ENCODE results near the gene CHN2.

DNA sequence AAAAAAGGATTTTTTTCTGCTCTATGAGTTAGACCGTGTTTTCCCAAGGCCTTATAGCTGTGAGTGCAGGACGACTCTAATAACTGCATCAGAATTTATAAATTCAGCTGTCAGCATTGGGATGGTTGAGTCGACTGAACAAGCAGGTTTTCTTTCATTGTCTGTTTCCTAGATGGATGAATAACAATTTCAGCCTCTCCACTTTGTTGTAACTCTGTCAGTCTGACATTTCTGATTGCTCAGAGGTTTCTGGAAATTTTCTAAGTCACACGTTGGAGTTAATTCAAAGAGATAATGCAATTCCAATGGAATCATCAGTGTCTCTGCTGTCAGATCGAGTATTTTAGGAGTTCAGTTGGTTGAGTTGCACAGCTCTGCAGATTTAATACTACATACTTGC lies 159.2 kb downstream of the CHN2 start:
- no peak for TF ChIP-seq TAF1 (IDR thresholded peaks at IDR 0.05; ENCODE audit: low read depth, low read length)
- no peak for TF ChIP-seq POLR2AphosphoS5 (IDR thresholded peaks at IDR 0.05; ENCODE audit: low read depth, low read length)
- no peak for TF ChIP-seq SPI1 (IDR thresholded peaks at IDR 0.05; ENCODE audit: low read depth, low read length)
- TF ChIP-seq POLR2A (IDR thresholded peaks at IDR 0.05; ENCODE audit: low read depth, low read length), result no peak
